DMS153 (cell line): ENCODE measurements around the gene RNF208.
"Not testable (repeated sequence)": the region's sequence is repeated elsewhere in the genome, so short reads cannot be mapped to it uniquely, and the experiment has no call there.

Experiments
- DNase-seq: peaks from one replicate; lab custom pipeline; 2025; lab: John Stamatoyannopoulos, UW

Gene RNF208

GRCh38 chr9:137253717-137254623 lies 31.9 kb upstream of the RNF208 start:
- DNase-seq = no peak

GRCh38 chr9:137252555-137253506 lies 30.8 kb upstream of the RNF208 start:
- no peak for DNase-seq

- DNase-seq = no peak
Observed at GRCh38 chr9:137251490-137252268, 29.6 kb upstream of the RNF208 start.

GRCh38 chr9:137251194-137251461 lies 29.1 kb upstream of the RNF208 start, which contains the start of gene STPG3:
TSS of gene STPG3 (plus strand) at chr9:137251286. CDS start at chr9:137251287, 1 bp downstream.
- no peak for DNase-seq

- no peak for DNase-seq
Observed at GRCh38 chr9:137250329-137251193, 28.5 kb upstream of the RNF208 start.

- DNase-seq = no peak
Observed at GRCh38 chr9:137247916-137248175, 25.8 kb upstream of the RNF208 start.

GRCh38 chr9:137247135-137247915 lies 25.3 kb upstream of the RNF208 start:
- DNase-seq = no peak

- DNase-seq = no peak
Observed at GRCh38 chr9:137245450-137246421, 23.7 kb upstream of the RNF208 start.

GRCh38 chr9:137244486-137245449 lies 22.7 kb upstream of the RNF208 start:
- DNase-seq = no peak

GRCh38 chr9:137243626-137244485 lies 21.8 kb upstream of the RNF208 start:
- DNase-seq = no peak

- not testable (repeated sequence) for DNase-seq
Observed at GRCh38 chr9:137243266-137243625, 21.2 kb upstream of the RNF208 start.

- no peak for DNase-seq
Observed at GRCh38 chr9:137242269-137243203, 20.5 kb upstream of the RNF208 start.

GRCh38 chr9:137241490-137242268 lies 19.6 kb upstream of the RNF208 start:
- no peak for DNase-seq

GRCh38 chr9:137240841-137241489 lies 18.9 kb upstream of the RNF208 start, which contains the start of gene TUBB4B:
TSS of gene TUBB4B (plus strand) at chr9:137241287. CDS start at chr9:137241361, 74 bp downstream.
- DNase-seq = peak; percentile 100
